ENCODE measurements around the gene NSD1.

DNA sequence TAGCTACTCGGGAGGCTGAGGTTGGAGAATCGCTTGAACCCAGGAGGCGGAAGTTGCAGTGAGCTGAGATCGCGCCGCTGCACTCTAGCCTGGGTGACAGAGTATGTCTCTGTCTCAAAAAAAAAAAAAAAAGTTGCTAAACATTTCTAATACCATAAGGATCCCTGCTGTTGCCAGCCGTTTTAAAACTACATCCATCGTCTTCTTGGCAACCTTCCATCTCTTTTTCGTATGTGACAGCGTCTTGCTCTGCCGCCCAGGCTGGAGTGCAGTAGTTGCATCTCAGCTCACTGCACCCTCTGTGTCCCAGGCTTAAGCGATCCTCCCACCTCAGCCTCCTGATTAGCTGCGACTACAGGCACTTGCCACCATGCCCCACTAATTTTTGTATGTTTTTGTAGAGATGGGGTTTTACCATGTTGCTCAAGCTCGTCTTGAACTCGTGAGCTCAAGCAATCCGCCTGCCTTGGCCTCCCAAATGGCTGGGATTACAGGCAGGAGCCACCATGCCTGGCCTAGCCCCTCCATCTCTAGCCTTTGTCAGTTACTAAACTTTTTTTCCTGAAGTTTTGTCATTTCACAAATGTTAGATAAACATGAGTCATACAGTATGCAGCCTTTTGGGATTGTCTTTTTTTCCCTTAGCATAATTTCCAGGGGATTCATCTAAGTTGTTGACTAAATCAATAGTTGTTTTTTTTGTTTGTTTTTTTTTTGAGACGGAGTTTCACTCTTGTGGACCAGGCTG is 13.5 kb downstream of the NSD1 start:
- TF ChIP-seq, protein P1, sequence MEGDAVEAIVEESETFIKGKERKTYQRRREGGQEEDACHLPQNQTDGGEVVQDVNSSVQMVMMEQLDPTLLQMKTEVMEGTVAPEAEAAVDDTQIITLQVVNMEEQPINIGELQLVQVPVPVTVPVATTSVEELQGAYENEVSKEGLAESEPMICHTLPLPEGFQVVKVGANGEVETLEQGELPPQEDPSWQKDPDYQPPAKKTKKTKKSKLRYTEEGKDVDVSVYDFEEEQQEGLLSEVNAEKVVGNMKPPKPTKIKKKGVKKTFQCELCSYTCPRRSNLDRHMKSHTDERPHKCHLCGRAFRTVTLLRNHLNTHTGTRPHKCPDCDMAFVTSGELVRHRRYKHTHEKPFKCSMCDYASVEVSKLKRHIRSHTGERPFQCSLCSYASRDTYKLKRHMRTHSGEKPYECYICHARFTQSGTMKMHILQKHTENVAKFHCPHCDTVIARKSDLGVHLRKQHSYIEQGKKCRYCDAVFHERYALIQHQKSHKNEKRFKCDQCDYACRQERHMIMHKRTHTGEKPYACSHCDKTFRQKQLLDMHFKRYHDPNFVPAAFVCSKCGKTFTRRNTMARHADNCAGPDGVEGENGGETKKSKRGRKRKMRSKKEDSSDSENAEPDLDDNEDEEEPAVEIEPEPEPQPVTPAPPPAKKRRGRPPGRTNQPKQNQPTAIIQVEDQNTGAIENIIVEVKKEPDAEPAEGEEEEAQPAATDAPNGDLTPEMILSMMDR (conservative IDR thresholded peaks at IDR 0.05 in 1 of 2, IDR thresholded peaks at IDR 0.05 in 1 of 2; ENCODE audit: low read depth in 1 of 2, low read length in 2 of 2) = no peak
- no peak for TF ChIP-seq EZH2 (IDR thresholded peaks at IDR 0.05; ENCODE audit: low read length, missing control alignments)

Data from fibroblast of lung (primary cell).